RWPE2 (cell line): Measurements from ENCODE around the gene NTRK2.

Experiments
- ATAC-seq: fragments of 200-7000 bp; cut with Tn5 transposase; 3 replicates; pipeline ENCODE4 v1.9.1; 2021; ENCODE audit warnings: low read depth
- DNase-seq: peaks from one replicate; pipeline ENCODE4 v3.0.0-alpha.2; 2020; ENCODE audit warnings: low spot score
- H3K27ac ChIP-seq: fragments of 450-650 bp; 2 replicates; pipeline ENCODE4 v1.5.1; 2017; ENCODE audit warnings: mild to moderate bottlenecking; ENCODE audit not compliant: poor library complexity, severe bottlenecking
- H3K27me3 ChIP-seq: fragments of 250-450 bp; sonication (Bioruptor Pico); 2 replicates; pipeline ENCODE4 v1.5.1; 2021; ENCODE audit warnings: mild to moderate bottlenecking, moderate library complexity; ENCODE audit not compliant: insufficient read depth, poor library complexity, severe bottlenecking
- H3K36me3 ChIP-seq: fragments of 250-450 bp; sonication (Bioruptor Pico); 2 replicates; pipeline ENCODE4 v1.5.1; 2020; ENCODE audit warnings: low read depth, mild to moderate bottlenecking, moderate library complexity
- H3K4me1 ChIP-seq: fragments of 250-450 bp; sonication (Bioruptor Pico); 2 replicates; pipeline ENCODE4 v1.5.1; 2021; ENCODE audit warnings: mild to moderate bottlenecking, moderate library complexity; ENCODE audit not compliant: insufficient read depth, poor library complexity, severe bottlenecking
- H3K4me3 ChIP-seq: fragments of 250-450 bp; sonication (Bioruptor Pico); 2 replicates; pipeline ENCODE4 v1.5.1; 2021; ENCODE audit warnings: mild to moderate bottlenecking, moderate library complexity; ENCODE audit not compliant: severe bottlenecking
- H3K9me3 ChIP-seq: fragments of 250-450 bp; sonication (Bioruptor Pico); 2 replicates; pipeline ENCODE4 v1.5.1; 2021; ENCODE audit warnings: mild to moderate bottlenecking, moderate library complexity; ENCODE audit not compliant: severe bottlenecking
- TF ChIP-seq, protein P1 (sequence below): fragments of 450-650 bp; IDR thresholded peaks from one replicate; pipeline ENCODE4 v1.5.1; 2017; ENCODE audit warnings: mild to moderate bottlenecking, moderate library complexity; ENCODE audit not compliant: poor library complexity, severe bottlenecking

The NTRK2 gene

DNA sequence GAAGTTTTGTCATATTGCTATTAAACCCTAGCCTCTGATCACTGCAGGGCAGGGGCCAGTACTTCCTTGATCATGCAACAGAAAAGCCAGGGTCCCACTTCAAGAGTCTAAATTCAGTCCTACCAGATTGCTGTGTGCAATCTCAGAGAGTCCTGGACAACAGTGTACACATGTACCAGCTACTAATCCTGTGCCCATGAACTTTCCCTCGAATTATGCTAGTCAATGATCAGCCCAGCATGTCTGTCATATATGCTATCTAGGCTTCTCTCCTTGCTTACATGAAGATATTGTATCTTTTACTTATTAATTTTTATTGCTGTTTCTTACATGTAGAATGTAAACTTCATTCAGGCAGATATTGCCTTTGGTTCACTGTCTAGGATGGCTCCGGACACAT is 367.0 kb downstream of the NTRK2 start:
- DNase-seq (no peak), ATAC-seq (no peak)
- TF ChIP-seq, protein P1, sequence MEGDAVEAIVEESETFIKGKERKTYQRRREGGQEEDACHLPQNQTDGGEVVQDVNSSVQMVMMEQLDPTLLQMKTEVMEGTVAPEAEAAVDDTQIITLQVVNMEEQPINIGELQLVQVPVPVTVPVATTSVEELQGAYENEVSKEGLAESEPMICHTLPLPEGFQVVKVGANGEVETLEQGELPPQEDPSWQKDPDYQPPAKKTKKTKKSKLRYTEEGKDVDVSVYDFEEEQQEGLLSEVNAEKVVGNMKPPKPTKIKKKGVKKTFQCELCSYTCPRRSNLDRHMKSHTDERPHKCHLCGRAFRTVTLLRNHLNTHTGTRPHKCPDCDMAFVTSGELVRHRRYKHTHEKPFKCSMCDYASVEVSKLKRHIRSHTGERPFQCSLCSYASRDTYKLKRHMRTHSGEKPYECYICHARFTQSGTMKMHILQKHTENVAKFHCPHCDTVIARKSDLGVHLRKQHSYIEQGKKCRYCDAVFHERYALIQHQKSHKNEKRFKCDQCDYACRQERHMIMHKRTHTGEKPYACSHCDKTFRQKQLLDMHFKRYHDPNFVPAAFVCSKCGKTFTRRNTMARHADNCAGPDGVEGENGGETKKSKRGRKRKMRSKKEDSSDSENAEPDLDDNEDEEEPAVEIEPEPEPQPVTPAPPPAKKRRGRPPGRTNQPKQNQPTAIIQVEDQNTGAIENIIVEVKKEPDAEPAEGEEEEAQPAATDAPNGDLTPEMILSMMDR: no peak
- no peak overlapping the region for H3K27ac ChIP-seq
- no peaks in the 10 kb centered on the region for H3K36me3 ChIP-seq
- H3K4me3 ChIP-seq: no peak overlapping the region
- no peaks in the 10 kb centered on the region for H3K4me1 ChIP-seq
- no peaks in the 10 kb centered on the region for H3K9me3 ChIP-seq
- H3K27me3 ChIP-seq: no peaks in the 10 kb centered on the region

DNA sequence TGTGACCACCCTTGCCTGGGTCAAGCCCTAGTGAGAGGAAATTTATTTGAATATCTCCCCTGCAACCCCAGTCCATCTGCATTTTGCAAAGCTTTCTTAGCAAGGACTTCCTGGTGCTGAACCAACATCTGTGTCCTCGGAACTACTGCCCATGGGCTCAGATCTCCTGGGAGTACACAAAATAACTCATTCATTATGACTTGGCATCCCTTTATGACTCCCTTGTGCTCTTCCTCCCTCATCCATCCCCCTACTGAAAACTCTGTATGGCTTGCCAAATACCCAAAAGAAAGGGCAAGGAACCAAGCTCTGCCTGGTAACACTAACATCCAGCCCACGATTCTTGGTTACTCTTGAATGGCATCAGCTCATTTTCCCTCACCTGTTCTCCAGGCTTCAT is 368.5 kb downstream of the NTRK2 start:
- Histone ChIP-seq H3K4me3 (no peak overlapping the region), H3K9me3 (no peaks in the 10 kb centered on the region), H3K36me3 (no peaks in the 10 kb centered on the region), H3K4me1 (no peaks in the 10 kb centered on the region), H3K27me3 (no peaks in the 10 kb centered on the region), H3K27ac (no peak overlapping the region)
- DNase-seq (no peak), ATAC-seq (no peak)
- TF ChIP-seq, protein P1: no peak

DNA sequence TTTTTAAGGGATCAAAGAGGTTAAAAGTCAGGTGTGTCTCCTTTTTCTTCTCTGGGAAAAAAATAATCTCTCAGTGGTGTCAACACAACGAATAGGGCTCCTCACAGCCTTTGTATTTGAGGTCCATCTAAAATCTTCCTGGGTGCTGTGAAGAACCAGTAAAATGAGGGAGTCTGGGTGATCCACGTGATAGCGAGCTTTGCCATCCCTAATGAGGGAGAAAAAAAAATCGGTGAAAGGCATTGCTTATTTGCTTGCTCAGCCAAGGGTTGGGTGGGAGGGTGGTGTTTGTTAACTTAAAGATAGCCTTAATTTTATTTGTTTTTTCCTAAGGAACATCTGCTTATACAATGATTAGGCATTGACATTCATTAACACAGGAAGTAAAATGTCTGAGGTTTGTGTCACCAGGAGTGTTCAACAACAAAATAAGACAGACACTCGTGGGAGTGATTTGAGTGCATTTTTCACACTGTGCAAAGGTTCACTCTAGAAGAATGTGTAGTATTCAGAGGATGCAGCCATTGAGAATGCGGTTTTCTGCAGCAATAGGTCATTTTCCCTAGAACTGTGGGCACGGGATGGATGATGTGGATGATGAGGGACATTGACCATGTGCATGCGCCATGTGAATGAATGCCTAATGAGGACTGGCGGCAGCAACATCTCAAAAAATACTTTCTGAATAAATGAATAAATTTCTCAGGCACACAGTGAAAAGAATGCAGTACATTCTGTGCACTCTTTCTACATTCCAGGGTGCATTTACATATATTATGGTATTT is 369.5 kb downstream of the NTRK2 start:
- no peaks in the 10 kb centered on the region for H3K36me3 ChIP-seq
- H3K9me3 ChIP-seq: no peaks in the 10 kb centered on the region
- H3K27me3 ChIP-seq: no peaks in the 10 kb centered on the region
- DNase-seq: no peak
- TF ChIP-seq, protein P1: no peak
- ATAC-seq: no peak
- no peak overlapping the region for H3K27ac ChIP-seq
- no peaks in the 10 kb centered on the region for H3K4me1 ChIP-seq
- no peak overlapping the region for H3K4me3 ChIP-seq

DNA sequence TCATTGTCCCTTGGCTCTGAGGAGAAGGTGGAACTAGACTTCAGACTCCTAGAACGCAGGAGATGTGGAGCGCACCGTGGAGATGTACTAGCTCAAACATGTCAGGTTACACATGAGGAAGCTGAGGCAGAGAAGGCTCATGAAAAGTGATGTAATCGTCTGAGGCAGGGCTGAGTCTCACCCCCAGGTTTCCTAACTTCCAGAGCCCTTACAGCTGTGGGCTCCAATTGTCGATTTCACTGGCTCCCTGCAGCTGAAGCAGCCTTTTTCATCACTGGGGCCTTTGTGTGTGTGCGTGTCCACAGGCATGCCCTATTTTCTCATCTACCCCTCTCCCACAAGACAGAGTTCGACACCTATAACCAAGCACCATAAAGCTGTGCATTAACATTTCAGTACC is 370.6 kb downstream of the NTRK2 start:
- Histone ChIP-seq H3K4me3 (no peak overlapping the region), H3K9me3 (no peaks in the 10 kb centered on the region), H3K27ac (no peak overlapping the region), H3K4me1 (no peaks in the 10 kb centered on the region), H3K36me3 (no peaks in the 10 kb centered on the region), H3K27me3 (no peaks in the 10 kb centered on the region)
- ATAC-seq: no peak
- DNase-seq: no peak
- TF ChIP-seq, protein P1: no peak

DNA sequence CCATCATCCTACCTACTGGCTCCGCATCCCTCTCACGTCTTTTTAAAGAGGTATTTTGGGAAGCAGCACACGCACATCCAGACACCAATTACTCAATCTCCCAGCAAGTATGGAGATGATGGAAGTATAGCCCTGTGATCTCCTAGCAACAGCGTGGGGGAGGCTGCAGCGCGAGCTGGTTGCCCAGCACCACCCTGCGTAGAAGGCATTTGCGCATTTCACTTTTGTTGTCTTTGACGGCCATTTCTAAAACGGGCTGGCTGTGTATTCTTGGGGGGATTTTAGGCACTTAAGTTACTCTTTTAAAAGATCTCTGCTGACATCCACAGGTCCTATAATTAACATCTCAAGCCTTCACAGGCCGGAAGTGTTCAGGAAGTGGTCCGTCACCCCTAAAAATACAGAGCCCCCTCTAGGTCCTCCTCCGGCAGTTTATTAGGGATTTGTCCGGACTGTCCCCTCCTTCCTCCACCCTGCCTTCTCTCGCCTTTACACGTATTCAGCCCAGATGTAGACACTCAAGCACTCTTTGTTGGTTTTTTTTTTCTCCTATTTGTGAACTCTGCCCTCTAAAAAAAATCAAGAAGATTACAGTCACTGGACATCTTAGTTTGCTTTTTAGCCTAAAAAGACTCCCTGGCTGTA is 371.4 kb downstream of the NTRK2 start:
- TF ChIP-seq, protein P1: no peak
- H3K27ac ChIP-seq: no peak overlapping the region
- no peaks in the 10 kb centered on the region for H3K9me3 ChIP-seq
- ATAC-seq (no peak), DNase-seq (no peak)
- no peaks in the 10 kb centered on the region for H3K4me1 ChIP-seq
- no peaks in the 10 kb centered on the region for H3K27me3 ChIP-seq
- no peaks in the 10 kb centered on the region for H3K36me3 ChIP-seq
- no peak overlapping the region for H3K4me3 ChIP-seq
